OCI-LY7 (cell line): ENCODE measurements around the gene ZNF200. TPM values are rescaled to one million over a fixed set of nuclear protein-coding genes. Genes with fewer than 3 reads are reported as not detected.

Experiments
- BruUV-seq: library from RNA; stranded (reverse); fragments of 400-500 nt; replicated peaks from 2 replicates; lab custom pipeline; 2021; lab: Mats Ljungman, UMichigan
- CTCF ChIA-PET: fragments of 300-600 bp; sonication (Branson Sonifier 250); formaldehyde crosslinking; loops from one replicate; lab custom pipeline; 2022; ENCODE audit warnings: antibody characterized with exemption; ENCODE audit not compliant: unreplicated experiment; lab: Charles Lee
- POLR2A ChIA-PET: fragments of 300-600 bp; sonication (Branson Sonifier 250); formaldehyde crosslinking; loops from one replicate; lab custom pipeline; 2022; ENCODE audit warnings: antibody characterized with exemption; lab: Charles Lee
- DNase-seq: peaks from one replicate; pipeline ENCODE4 v3.0.0-alpha.2; 2015; ENCODE audit warnings: low spot score
- H2AFZ ChIP-seq: fragments of 200-600 bp; sonication (generic), shearing (Covaris generic); 2 replicates; pipeline ENCODE4 v1.6.1; 2014; ENCODE audit warnings: mild to moderate bottlenecking, antibody characterized with exemption, low read length, moderate library complexity
- H3K27ac ChIP-seq: fragments of 200-600 bp; sonication (generic); 2 replicates; pipeline ENCODE4 v1.5.1; 2014; ENCODE audit warnings: mixed run types, low read depth, mild to moderate bottlenecking, moderate library complexity, low read length, inconsistent platforms; ENCODE audit not compliant: poor library complexity, severe bottlenecking
- H3K36me3 ChIP-seq: fragments of 200-600 bp; sonication (generic); 2 replicates; pipeline ENCODE4 v1.6.1; 2014; ENCODE audit warnings: mild to moderate bottlenecking, antibody characterized with exemption, low read length, moderate library complexity, mixed read lengths; ENCODE audit not compliant: insufficient read depth
- H3K4me1 ChIP-seq: fragments of 200-600 bp; sonication (generic); 2 replicates; pipeline ENCODE4 v1.5.1; 2014; ENCODE audit warnings: mild to moderate bottlenecking, low read length; ENCODE audit not compliant: insufficient read depth, poor library complexity, severe bottlenecking
- H3K4me2 ChIP-seq: fragments of 200-600 bp; sonication (generic); 2 replicates; pipeline ENCODE4 v1.6.1; 2014; ENCODE audit warnings: mild to moderate bottlenecking, low read length
- H3K4me3 ChIP-seq: fragments of 200-600 bp; sonication (generic); 2 replicates; pipeline ENCODE4 v1.5.1; 2014; ENCODE audit warnings: mild to moderate bottlenecking, low read depth, low read length; ENCODE audit not compliant: poor library complexity, severe bottlenecking
- H3K79me2 ChIP-seq: fragments of 200-600 bp; sonication (generic); 2 replicates; pipeline ENCODE4 v1.6.1; 2016; ENCODE audit warnings: low read depth, mild to moderate bottlenecking, low read length, moderate library complexity, mixed read lengths; ENCODE audit not compliant: insufficient read depth
- H3K9me2 ChIP-seq: fragments of 200-600 bp; sonication (generic); 2 replicates; pipeline ENCODE4 v1.6.1; 2016; ENCODE audit warnings: mild to moderate bottlenecking, low read length, mixed read lengths; ENCODE audit not compliant: insufficient read depth
- H3K9me3 ChIP-seq: fragments of 200-600 bp; sonication (generic); 2 replicates; pipeline ENCODE4 v1.6.1; 2014; ENCODE audit warnings: mild to moderate bottlenecking, mixed run types, low read length, mixed read lengths
- H4K20me1 ChIP-seq: fragments of 200-600 bp; sonication (generic); 2 replicates; pipeline ENCODE4 v1.6.1; 2014; ENCODE audit warnings: mild to moderate bottlenecking, antibody characterized with exemption, low read length, moderate library complexity, mixed read lengths; ENCODE audit not compliant: insufficient read depth
- EZH2phosphoT487 ChIP-seq: fragments of 200-600 bp; sonication (generic); IDR thresholded peaks from 2 replicates; pipeline ENCODE4 v1.6.1; 2018; ENCODE audit warnings: low read depth, borderline replicate concordance, mild to moderate bottlenecking, mixed run types, antibody characterized with exemption, low read length, moderate library complexity, mixed read lengths
- intact Hi-C: fragments of 100-400 bp; cut with micrococcal nuclease; formaldehyde crosslinking; loops from one replicate; pipeline ENCODE4 v1.10.0; 2022; ENCODE audit not compliant: unreplicated experiment
- total RNA-seq, 2 experiments: library from RNA; depleted of rRNA in 1 of 2; stranded (reverse); fragments of >200 nt in 1 of 2; shearing (Covaris generic) in 1 of 2; gene quantifications; 2 replicates each; pipeline ENCODE4 v1.2.3, GENCODE V29; 2014 to 2022
- TF ChIP-seq, protein P1 (sequence below): fragments of 200-600 bp; sonication (generic); conservative IDR thresholded peaks from 2 replicates; pipeline ENCODE4 v1.5.1; 2014; ENCODE audit warnings: mild to moderate bottlenecking, antibody characterized with exemption, low read length, moderate library complexity, mixed read lengths

ZNF200 gene
- total RNA-seq, 2 experiments from 2014 or later: 13.9 to 19.8 TPM

DNA sequence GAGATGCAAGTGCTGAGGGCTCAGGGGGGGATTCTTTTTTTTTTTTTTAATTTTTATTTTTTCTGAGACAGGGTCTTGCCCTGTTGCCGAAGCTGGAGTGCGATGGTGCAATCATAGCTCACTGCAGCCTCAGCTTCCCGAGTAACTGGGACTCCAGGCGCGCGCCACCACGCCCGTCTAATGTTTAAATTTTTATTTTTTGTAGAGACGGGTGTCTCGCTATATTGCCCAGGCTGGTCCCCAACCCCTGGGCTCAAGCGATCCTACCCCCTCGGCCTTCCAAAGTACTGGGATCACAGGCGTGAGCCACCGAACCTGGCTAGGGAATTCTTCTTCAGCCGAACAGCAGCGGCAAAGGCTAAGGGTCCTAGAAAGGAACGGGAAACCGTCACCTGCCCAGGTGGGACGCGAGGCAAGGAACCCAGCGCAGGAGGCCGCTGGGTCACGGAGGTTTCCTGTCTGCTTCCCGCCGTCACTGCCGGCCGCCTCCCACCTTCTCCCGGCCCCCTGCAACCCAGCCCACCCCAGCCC, 60.3 kb downstream of the ZNF200 start:
- intact Hi-C loops: no loop called here
- Histone ChIP-seq H3K4me3 (no peak overlapping the region), H3K4me2 (peak overlapping the region; percentile 72), H3K36me3 (no peaks in the 10 kb centered on the region), H2AFZ (peak overlapping the region; percentile 89; the same call in 1 of the 2 replicates), H3K79me2 (no peaks in the 10 kb centered on the region), H3K9me2 (no peaks in the 10 kb centered on the region), H3K4me1 (peaks cover 13% of the 10 kb centered on the region), H3K27ac (no peak overlapping the region), H3K9me3 (no peaks in the 10 kb centered on the region), H4K20me1 (no peaks in the 10 kb centered on the region)
- POLR2A ChIA-PET: interaction anchor here (0.9 kb wide), 1 partner anchor 109 kb away, joined by 3 read pairs; no protein-coding TSS in a partner anchor
- no peak for TF ChIP-seq EZH2phosphoT487
- TF ChIP-seq, protein P1, sequence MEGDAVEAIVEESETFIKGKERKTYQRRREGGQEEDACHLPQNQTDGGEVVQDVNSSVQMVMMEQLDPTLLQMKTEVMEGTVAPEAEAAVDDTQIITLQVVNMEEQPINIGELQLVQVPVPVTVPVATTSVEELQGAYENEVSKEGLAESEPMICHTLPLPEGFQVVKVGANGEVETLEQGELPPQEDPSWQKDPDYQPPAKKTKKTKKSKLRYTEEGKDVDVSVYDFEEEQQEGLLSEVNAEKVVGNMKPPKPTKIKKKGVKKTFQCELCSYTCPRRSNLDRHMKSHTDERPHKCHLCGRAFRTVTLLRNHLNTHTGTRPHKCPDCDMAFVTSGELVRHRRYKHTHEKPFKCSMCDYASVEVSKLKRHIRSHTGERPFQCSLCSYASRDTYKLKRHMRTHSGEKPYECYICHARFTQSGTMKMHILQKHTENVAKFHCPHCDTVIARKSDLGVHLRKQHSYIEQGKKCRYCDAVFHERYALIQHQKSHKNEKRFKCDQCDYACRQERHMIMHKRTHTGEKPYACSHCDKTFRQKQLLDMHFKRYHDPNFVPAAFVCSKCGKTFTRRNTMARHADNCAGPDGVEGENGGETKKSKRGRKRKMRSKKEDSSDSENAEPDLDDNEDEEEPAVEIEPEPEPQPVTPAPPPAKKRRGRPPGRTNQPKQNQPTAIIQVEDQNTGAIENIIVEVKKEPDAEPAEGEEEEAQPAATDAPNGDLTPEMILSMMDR: no peak; the same call in 1 of the 2 replicates
- BruUV-seq: no TSS peak
- CTCF ChIA-PET: no interaction called here
- no peak for DNase-seq

DNA sequence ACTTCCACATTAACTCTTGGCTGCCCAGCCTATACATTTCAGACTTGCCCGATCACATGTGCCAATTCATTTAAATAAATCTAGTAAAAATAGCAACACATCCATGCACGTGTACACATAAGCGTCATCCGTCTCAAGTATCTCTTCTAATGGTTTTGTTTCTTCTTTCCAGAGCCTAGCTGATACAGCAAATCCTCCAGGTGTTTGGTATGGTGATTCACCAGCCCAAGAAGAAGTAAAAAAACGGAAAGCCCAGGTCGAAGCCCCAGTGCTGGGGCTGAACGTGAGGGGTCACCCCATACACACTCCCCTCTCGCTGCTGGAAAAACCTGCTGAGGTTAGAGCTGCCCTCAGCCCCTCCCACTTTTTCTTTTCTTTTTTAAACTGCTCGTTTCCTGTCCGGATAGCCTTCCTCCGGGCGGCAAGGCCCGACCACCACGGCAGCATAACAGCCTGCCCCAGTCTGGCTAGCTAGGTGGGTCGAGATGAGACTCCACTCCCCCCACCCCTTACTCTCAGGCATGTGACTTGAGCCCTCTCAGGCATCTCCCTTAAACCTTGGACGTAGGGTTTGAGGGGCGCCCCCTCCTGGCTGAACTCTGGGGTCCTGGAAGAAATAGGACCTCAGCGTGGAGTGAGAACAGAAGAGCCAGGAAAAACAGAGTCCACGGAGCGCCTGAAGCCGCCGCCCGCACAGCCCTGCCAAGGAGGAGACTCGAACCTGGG, 60.9 kb downstream of the ZNF200 start:
- H3K4me1 ChIP-seq: peaks cover 13% of the 10 kb centered on the region
- POLR2A ChIA-PET: interaction anchor here (0.6 to 0.9 kb wide), 2 partner anchors 110 to 738 kb away, joined by 3 read pairs; no protein-coding TSS in a partner anchor

More for the DNA sequence above, 60.9 kb downstream of the ZNF200 start:
- CTCF ChIA-PET: no interaction called here
- H3K79me2 ChIP-seq: no peaks in the 10 kb centered on the region
- H3K9me2 ChIP-seq: no peaks in the 10 kb centered on the region
- peak overlapping the region; percentile 72 for H3K4me2 ChIP-seq
- no TSS peak for BruUV-seq
- no peaks in the 10 kb centered on the region for H4K20me1 ChIP-seq
- H3K36me3 ChIP-seq: no peaks in the 10 kb centered on the region
- DNase-seq: peak; percentile 81
- peak overlapping the region; percentile 37 for H3K27ac ChIP-seq
- peak overlapping the region; percentile 89 for H2AFZ ChIP-seq
- intact Hi-C loops: no loop called here
- H3K9me3 ChIP-seq: no peaks in the 10 kb centered on the region
- H3K4me3 ChIP-seq: peak overlapping the region; percentile 53
- TF ChIP-seq EZH2phosphoT487: no peak
- TF ChIP-seq, protein P1: peak; percentile 91

Other genes starting within 250 kb of the ZNF200 start
- gene CLDN9, start 222.2 kb downstream of the ZNF200 start, total RNA-seq (2014; rRNA removed; shearing (Covaris generic)): 0.44 TPM in 1 of 2 replicates, not detected in the other
- gene CLDN9, start 222.2 kb downstream of the ZNF200 start, total RNA-seq (2022): 0.42 and 0.59 TPM in 2 replicates
- gene CLDN6, start 217.0 kb downstream of the ZNF200 start, total RNA-seq (2014; rRNA removed; shearing (Covaris generic)): not detected in 2 replicates
- not detected in 2 replicates for gene CLDN6, start 217.0 kb downstream of the ZNF200 start, total RNA-seq (2022)
- 4.1 and 4.9 TPM in 2 replicates for gene TNFRSF12A, start 214.8 kb downstream of the ZNF200 start, total RNA-seq (2014; rRNA removed; shearing (Covaris generic))
- gene TNFRSF12A, start 214.8 kb downstream of the ZNF200 start, total RNA-seq (2022): 1.3 and 1.9 TPM in 2 replicates
- gene HCFC1R1, start 211.2 kb downstream of the ZNF200 start, total RNA-seq (2014; rRNA removed; shearing (Covaris generic)): 17.1 and 29.1 TPM in 2 replicates
- gene HCFC1R1, start 211.2 kb downstream of the ZNF200 start, total RNA-seq (2022): 32.2 and 39.4 TPM in 2 replicates
- 33.7 and 36.0 TPM in 2 replicates for gene THOC6, start 211.1 kb downstream of the ZNF200 start, total RNA-seq (2014; rRNA removed; shearing (Covaris generic))
- gene THOC6, start 211.1 kb downstream of the ZNF200 start, total RNA-seq (2022): 26.3 and 33.6 TPM in 2 replicates
- not detected in 2 replicates for gene BICDL2, start 198.2 kb downstream of the ZNF200 start, total RNA-seq (2014; rRNA removed; shearing (Covaris generic))
- gene BICDL2, start 198.2 kb downstream of the ZNF200 start, total RNA-seq (2022): not detected in 2 replicates
- gene MMP25, start 188.6 kb downstream of the ZNF200 start, total RNA-seq (2014; rRNA removed; shearing (Covaris generic)): 0.63 and 2.6 TPM in 2 replicates
- gene MMP25, start 188.6 kb downstream of the ZNF200 start, total RNA-seq (2022): 5.6 and 5.8 TPM in 2 replicates
- not detected in 2 replicates for gene IL32, start 169.5 kb downstream of the ZNF200 start, total RNA-seq (2014; rRNA removed; shearing (Covaris generic))
- not detected in 2 replicates for gene IL32, start 169.5 kb downstream of the ZNF200 start, total RNA-seq (2022)
- 0.09 TPM in 1 of 2 replicates, not detected in the other for gene ZSCAN10, start 135.9 kb downstream of the ZNF200 start, total RNA-seq (2014; rRNA removed; shearing (Covaris generic))
- 0.49 and 0.72 TPM in 2 replicates for gene ZSCAN10, start 135.9 kb downstream of the ZNF200 start, total RNA-seq (2022)
- 0.67 and 1.2 TPM in 2 replicates for gene ZNF205, start 122.6 kb downstream of the ZNF200 start, total RNA-seq (2014; rRNA removed; shearing (Covaris generic))
- 0.30 TPM in 1 of 2 replicates, not detected in the other for gene ZNF205, start 122.6 kb downstream of the ZNF200 start, total RNA-seq (2022)
- 3.4 and 4.8 TPM in 2 replicates for gene ZNF213, start 100.1 kb downstream of the ZNF200 start, total RNA-seq (2014; rRNA removed; shearing (Covaris generic))
- 8.5 and 9.1 TPM in 2 replicates for gene ZNF213, start 100.1 kb downstream of the ZNF200 start, total RNA-seq (2022)
- gene OR1F1, start 47.0 kb downstream of the ZNF200 start, total RNA-seq (2014; rRNA removed; shearing (Covaris generic)): not detected in 2 replicates
- not detected in 2 replicates for gene OR1F1, start 47.0 kb downstream of the ZNF200 start, total RNA-seq (2022)
- gene MEFV, start 21.5 kb upstream of the ZNF200 start, total RNA-seq (2014; rRNA removed; shearing (Covaris generic)): 0.57 TPM in 1 of 2 replicates, not detected in the other
- gene MEFV, start 21.5 kb upstream of the ZNF200 start, total RNA-seq (2022): 0.27 TPM in 1 of 2 replicates, not detected in the other
- 65.2 and 65.9 TPM in 2 replicates for gene ZNF263, start 48.3 kb upstream of the ZNF200 start, total RNA-seq (2014; rRNA removed; shearing (Covaris generic))
- gene ZNF263, start 48.3 kb upstream of the ZNF200 start, total RNA-seq (2022): 27.6 and 27.9 TPM in 2 replicates
- gene TIGD7, start 70.3 kb upstream of the ZNF200 start, total RNA-seq (2014; rRNA removed; shearing (Covaris generic)): 0.03 and 0.10 TPM in 2 replicates
- gene TIGD7, start 70.3 kb upstream of the ZNF200 start, total RNA-seq (2022): 5.1 TPM in 2 replicates
- 1.4 and 2.6 TPM in 2 replicates for gene ZNF75A, start 70.3 kb upstream of the ZNF200 start, total RNA-seq (2014; rRNA removed; shearing (Covaris generic))
- gene ZNF75A, start 70.3 kb upstream of the ZNF200 start, total RNA-seq (2022): 18.9 and 23.0 TPM in 2 replicates
- 0.09 and 0.10 TPM in 2 replicates for gene OR2C1, start 120.7 kb upstream of the ZNF200 start, total RNA-seq (2014; rRNA removed; shearing (Covaris generic))
- not detected in 2 replicates for gene OR2C1, start 120.7 kb upstream of the ZNF200 start, total RNA-seq (2022)
- 19.4 and 22.5 TPM in 2 replicates for gene ZSCAN32, start 165.8 kb upstream of the ZNF200 start, total RNA-seq (2014; rRNA removed; shearing (Covaris generic))
- gene ZSCAN32, start 165.8 kb upstream of the ZNF200 start, total RNA-seq (2022): 17.0 and 22.9 TPM in 2 replicates
- 21.1 and 23.3 TPM in 2 replicates for gene ZNF174, start 166.1 kb upstream of the ZNF200 start, total RNA-seq (2014; rRNA removed; shearing (Covaris generic))
- 20.6 and 21.7 TPM in 2 replicates for gene ZNF174, start 166.1 kb upstream of the ZNF200 start, total RNA-seq (2022)
- 1.2 and 1.9 TPM in 2 replicates for gene ZNF597, start 208.3 kb upstream of the ZNF200 start, total RNA-seq (2014; rRNA removed; shearing (Covaris generic))
- gene ZNF597, start 208.3 kb upstream of the ZNF200 start, total RNA-seq (2022): 1.9 and 2.1 TPM in 2 replicates
- gene NAA60, start 208.5 kb upstream of the ZNF200 start, total RNA-seq (2014; rRNA removed; shearing (Covaris generic)): 8.5 and 24.8 TPM in 2 replicates
- gene NAA60, start 208.5 kb upstream of the ZNF200 start, total RNA-seq (2022): 40.1 and 51.1 TPM in 2 replicates